Breast epithelium (tissue), 4 donors: ENCODE data around the gene HSPA1A. TPM values are rescaled to one million over a fixed set of nuclear protein-coding genes. Genes with fewer than 3 reads are reported as not detected.

Experiments
- DNase-seq, 2 donors: peaks; one replicate each; pipeline ENCODE4 v3.0.0-alpha.2; 2019; ENCODE audit warnings: low spot score in 2 of 2
- H3K27ac ChIP-seq, 2 donors: fragments of 200-600 bp; sonication (generic) in 1 of 2; one replicate each; pipeline ENCODE4 v1.5.1; 2016 to 2019; ENCODE audit warnings: mild to moderate bottlenecking in 1 of 2
- H3K27me3 ChIP-seq, 2 donors: fragments of 200-600 bp; sonication (generic) in 1 of 2; one replicate each; pipeline versions ENCODE4 v1.5.1 to v1.6.0; 2017 to 2019; ENCODE audit warnings: control low read depth in 1 of 2, mild to moderate bottlenecking in 1 of 2
- H3K36me3 ChIP-seq: fragments of 200-600 bp; one replicate; pipeline ENCODE4 v1.5.1; 2019
- H3K4me1 ChIP-seq, 2 donors: fragments of 200-600 bp; sonication (generic); one replicate each; pipeline ENCODE4 v1.5.1; 2016 to 2019; ENCODE audit warnings: control low read depth in 1 of 2
- H3K4me3 ChIP-seq, 3 donors: fragments of 200-600 bp; sonication (generic); 1 replicate in 2 of 3; 2 replicates in 1 of 3; pipeline ENCODE4 v1.5.1; 2016 to 2019; ENCODE audit warnings: mild to moderate bottlenecking in 3 of 3, moderate library complexity in 2 of 3
- H3K9me3 ChIP-seq, 2 donors: fragments of 200-600 bp; sonication (generic) in 1 of 2; one replicate each; pipeline ENCODE4 v1.5.1; 2016 to 2019; ENCODE audit warnings: control low read depth in 1 of 2
- CTCF ChIP-seq, 3 donors: fragments of 450-650 bp; IDR thresholded peaks; one replicate each; pipeline ENCODE4 v1.5.1; 2016 to 2017; ENCODE audit warnings: antibody characterized with exemption in 3 of 3, mild to moderate bottlenecking in 3 of 3, moderate library complexity in 3 of 3
- POLR2A ChIP-seq: fragments of 450-650 bp; IDR thresholded peaks from one replicate; pipeline ENCODE4 v1.6.1; 2016; ENCODE audit warnings: antibody characterized with exemption, mild to moderate bottlenecking, moderate library complexity
- POLR2AphosphoS5 ChIP-seq, 3 donors: sonication (generic); formaldehyde crosslinking; IDR thresholded peaks; one replicate each; pipeline ENCODE4 v1.6.1; 2017; ENCODE audit warnings: antibody characterized with exemption in 3 of 3
- intact Hi-C: fragments of 100-400 bp; cut with DNase I; formaldehyde crosslinking; loops from one replicate; pipeline ENCODE4 v1.15.1; 2023; ENCODE audit warnings: low total_unique reads
- total RNA-seq, 3 donors: library from RNA; depleted of rRNA; stranded (reverse); fragments of >200 nt; gene quantifications; one replicate each; pipeline ENCODE4 v1.1.0, GENCODE V29; 2016

Gene HSPA1A
- total RNA-seq, 3 donors from 2014 or later: 136 to 459 (median 202) TPM

GRCh38 chr6:31778193-31778592 lies 37.1 kb upstream of the HSPA1A start:
- Histone ChIP-seq H3K27ac (no peak overlapping the region), H3K4me1 (peaks cover 6 to 8% of the 10 kb centered on the region in 2 donors), H3K36me3 (no peaks in the 10 kb centered on the region), H3K9me3 (no peaks in the 10 kb centered on the region), H3K27me3 (no peaks in the 10 kb centered on the region), H3K4me3 (no peak overlapping the region)
- DNase-seq: no peak
- intact Hi-C loops: no loop called here
- TF ChIP-seq CTCF (IDR thresholded peaks at IDR 0.05) (no peak), POLR2AphosphoS5 (IDR thresholded peaks at IDR 0.05) (no peak), POLR2A (no peak)

GRCh38 chr6:31778999-31779885 lies 36.1 kb upstream of the HSPA1A start:
- Histone ChIP-seq H3K27me3 (no peaks in the 10 kb centered on the region), H3K36me3 (no peaks in the 10 kb centered on the region), H3K4me3 (no peak overlapping the region), H3K4me1 (peaks cover 6 to 8% of the 10 kb centered on the region in 2 donors), H3K9me3 (no peaks in the 10 kb centered on the region), H3K27ac (no peak overlapping the region)
- intact Hi-C loops: no loop called here
- no peak for TF ChIP-seq POLR2AphosphoS5 (IDR thresholded peaks at IDR 0.05)
- TF ChIP-seq CTCF (IDR thresholded peaks at IDR 0.05): no peak
- TF ChIP-seq POLR2A: no peak
- DNase-seq: no peak

- H3K27me3 ChIP-seq: no peaks in the 10 kb centered on the region
- H3K4me3 ChIP-seq: no peak overlapping the region
- no peak overlapping the region for H3K27ac ChIP-seq
- no peak for DNase-seq
- no peaks in the 10 kb centered on the region for H3K9me3 ChIP-seq
- no peaks in the 10 kb centered on the region for H3K36me3 ChIP-seq
- peaks cover 6 to 8% of the 10 kb centered on the region in 2 donors for H3K4me1 ChIP-seq
- intact Hi-C loops: no loop called here
- TF ChIP-seq POLR2A (no peak), POLR2AphosphoS5 (IDR thresholded peaks at IDR 0.05) (no peak), CTCF (IDR thresholded peaks at IDR 0.05) (no peak)
Measured at GRCh38 chr6:31779908-31780307, 35.4 kb upstream of the HSPA1A start.

- Histone ChIP-seq H3K36me3 (no peaks in the 10 kb centered on the region), H3K27me3 (no peaks in the 10 kb centered on the region)
Measured at GRCh38 chr6:31780507-31781243, 34.7 kb upstream of the HSPA1A start.

More at GRCh38 chr6:31780507-31781243, 34.7 kb upstream of the HSPA1A start:
- Histone ChIP-seq H3K4me3 (no peak overlapping the region), H3K27ac (no peak overlapping the region), H3K4me1 (peaks cover 6 to 8% of the 10 kb centered on the region in 2 donors), H3K9me3 (no peaks in the 10 kb centered on the region)
- TF ChIP-seq CTCF (IDR thresholded peaks at IDR 0.05) (no peak), POLR2A (no peak), POLR2AphosphoS5 (IDR thresholded peaks at IDR 0.05) (no peak)
- no peak for DNase-seq
- intact Hi-C loops: no loop called here
